Cerebellar nuclear complex (tissue), 1 donor: Measurements from ENCODE around the gene ELOVL5.

Experiments used
- DNase-seq, 2 experiments: peaks; one replicate each; lab custom pipeline; 2025; lab: John Stamatoyannopoulos, UW

Gene ELOVL5

DNA sequence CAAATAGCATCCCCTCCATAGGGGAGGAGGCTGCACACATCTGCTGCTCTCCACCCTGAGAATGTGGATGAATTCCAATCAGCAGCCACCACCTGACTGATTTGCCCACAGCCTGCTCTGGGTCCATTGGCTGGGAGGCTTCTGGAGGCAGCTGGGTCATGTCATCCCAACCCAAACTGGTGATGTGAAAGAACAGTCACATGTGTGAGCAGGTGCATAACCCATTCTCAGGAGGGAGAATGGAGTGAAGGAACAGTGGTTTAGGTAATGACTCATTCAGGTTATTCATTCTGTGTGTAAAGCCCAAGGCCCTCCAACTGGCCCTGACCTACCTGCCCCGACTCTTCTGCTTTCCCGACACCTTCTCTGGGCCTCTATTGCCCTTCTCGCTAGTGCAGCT lies 109.2 kb downstream of the ELOVL5 start:
- no peak for DNase-seq

GRCh38 chr6:53238311-53238710 lies 110.4 kb downstream of the ELOVL5 start:
- DNase-seq, result no peak

DNA sequence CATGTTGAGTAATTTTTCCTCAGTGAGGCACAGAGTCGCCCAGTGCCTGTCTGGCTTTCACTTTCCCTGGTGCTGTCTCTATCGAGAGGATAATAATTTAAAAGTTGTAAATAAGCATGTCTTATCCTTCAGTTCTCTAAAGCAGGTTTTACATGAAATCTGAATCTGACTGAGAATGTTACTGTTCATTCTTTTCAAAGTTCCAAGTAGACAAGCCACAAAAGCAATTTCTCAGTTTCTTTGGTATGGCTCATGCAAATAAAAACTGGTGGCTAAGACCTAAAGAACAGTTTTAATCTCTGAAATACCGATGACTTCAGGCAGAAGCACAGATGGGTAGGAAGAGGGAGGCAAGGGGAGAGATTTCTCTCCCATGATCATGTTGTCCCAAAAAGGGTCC lies 112.5 kb downstream of the ELOVL5 start:
- no peak for DNase-seq

GRCh38 chr6:53235508-53235907 lies 113.2 kb downstream of the ELOVL5 start:
- no peak for DNase-seq

GRCh38 chr6:53233309-53233708 lies 115.4 kb downstream of the ELOVL5 start:
- DNase-seq, result no peak

GRCh38 chr6:53230775-53231467 lies 117.8 kb downstream of the ELOVL5 start:
- no peak for DNase-seq

GRCh38 chr6:53227847-53228246 lies 120.9 kb downstream of the ELOVL5 start:
- DNase-seq, result no peak

DNA sequence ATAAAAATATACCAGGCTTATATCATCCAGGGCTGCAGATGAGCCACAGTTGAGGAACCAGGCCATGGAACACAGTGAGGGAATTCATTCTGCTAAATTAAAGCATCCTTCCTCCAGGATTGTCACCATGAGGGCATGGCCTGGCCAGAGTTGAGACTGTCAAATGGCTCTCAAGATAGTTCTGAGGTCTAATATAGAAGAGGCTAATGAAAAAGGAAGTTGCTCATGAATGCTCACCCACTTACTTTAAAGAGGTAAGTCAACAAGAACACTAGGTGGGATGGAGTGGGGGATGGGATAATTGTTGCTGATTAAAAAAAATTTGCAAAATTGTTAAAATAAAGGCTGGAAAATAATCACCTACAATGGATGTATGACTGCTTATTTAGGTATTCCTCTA lies 128.1 kb downstream of the ELOVL5 start:
- no peak for DNase-seq
